Lower leg skin (tissue), 4 donors: ENCODE data around the gene PTPRN2. TPM values are rescaled to one million over a fixed set of nuclear protein-coding genes. Genes with fewer than 3 reads are reported as not detected.
A peak's percentile ranks its signal among the peaks of the same experiment; 100 is the strongest.

Source experiments
- DNase-seq, 2 donors: peaks; one replicate each; pipeline ENCODE4 v3.0.0-alpha.2; 2019; ENCODE audit warnings: low spot score in 2 of 2
- H3K4me3 ChIP-seq: fragments of 200-600 bp; sonication (generic); 2 replicates; pipeline ENCODE4 v1.5.1; 2017; ENCODE audit warnings: mild to moderate bottlenecking, low read depth; ENCODE audit not compliant: poor library complexity, severe bottlenecking
- CTCF ChIP-seq, 3 donors: fragments of 450-650 bp; IDR thresholded peaks; one replicate each; pipeline ENCODE4 v1.5.1; 2016; ENCODE audit warnings: antibody characterized with exemption in 3 of 3, mild to moderate bottlenecking in 3 of 3, moderate library complexity in 2 of 3
- POLR2A ChIP-seq, 2 donors: fragments of 450-650 bp; IDR thresholded peaks; one replicate each; pipeline ENCODE4 v1.6.1; 2016 to 2017; ENCODE audit warnings: antibody characterized with exemption in 2 of 2, mild to moderate bottlenecking in 1 of 2, moderate library complexity in 1 of 2
- WGBS, 2 donors: methylation state at CpG; one replicate each; pipeline ENCODE4 v1.1.5; 2018; 5-methylcytosine and 5-hydroxymethylcytosine counted together
- intact Hi-C: fragments of 100-400 bp; cut with DNase I; formaldehyde crosslinking; loops from one replicate; pipeline ENCODE4 v1.15.0; 2023; ENCODE audit warnings: low total_unique reads
- total RNA-seq, 4 donors: library from RNA; depleted of rRNA; stranded (reverse); fragments of >200 nt; gene quantifications; one replicate each; pipeline ENCODE4 v1.1.0, GENCODE V29; 2016

The PTPRN2 gene
- total RNA-seq, 4 donors from 2014 or later = 0.11 to 1.6 (median 0.92) TPM

GRCh38 chr7:157952841-157953645 is 634.6 kb downstream of the PTPRN2 start:
- no peak for TF ChIP-seq POLR2A (IDR thresholded peaks at IDR 0.05)
- TF ChIP-seq CTCF (IDR thresholded peaks at IDR 0.05) = no peak
- WGBS, 2 donors = 82 to 85% methylated on average over 13 to 16 of the region's 25 CpGs
- peak in 1 of 2 donors; percentile 72 for DNase-seq
- intact Hi-C loops = no loop called here
- no peak overlapping the region for H3K4me3 ChIP-seq

DNA sequence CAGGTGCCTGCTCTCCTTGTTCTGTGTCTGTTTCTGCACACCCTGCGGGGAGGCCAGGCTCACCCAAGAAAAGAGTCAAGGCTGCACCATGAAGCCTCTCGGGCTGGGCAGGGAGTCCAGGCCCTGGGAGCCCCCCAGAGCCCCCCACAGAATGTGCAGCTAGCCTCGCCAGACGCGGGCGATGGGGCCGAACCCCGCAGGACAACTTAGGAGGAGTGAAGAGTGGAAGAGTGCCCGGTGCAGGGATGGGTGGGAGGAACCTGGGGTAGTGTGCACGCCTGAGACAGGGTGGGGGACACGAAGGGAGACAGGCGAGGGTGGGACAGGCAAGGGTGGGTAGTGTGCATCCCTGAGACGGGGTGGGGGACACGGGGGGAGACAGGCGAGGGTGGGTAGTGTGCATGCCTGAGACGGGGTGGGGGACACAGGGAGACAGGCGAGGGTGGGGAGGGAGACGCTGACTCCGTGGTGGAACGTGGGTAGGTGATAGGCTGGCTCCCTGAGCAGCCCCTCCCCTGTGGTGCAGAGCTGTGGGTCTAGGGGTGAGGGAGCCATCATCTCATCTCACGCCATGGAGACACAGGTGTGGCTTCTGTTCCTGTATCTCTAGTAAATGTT is 635.5 kb downstream of the PTPRN2 start:
- WGBS, 2 donors = 74 to 83% methylated on average over 21 of the region's 21 CpGs
- intact Hi-C loops = no loop called here
- peak in 1 of 2 donors; percentile 66 for DNase-seq
- no peak overlapping the region for H3K4me3 ChIP-seq
- TF ChIP-seq CTCF (IDR thresholded peaks at IDR 0.05) (no peak), POLR2A (IDR thresholded peaks at IDR 0.05) (no peak)

GRCh38 chr7:157951300-157952049 is 636.1 kb downstream of the PTPRN2 start:
- peak in 1 of 2 donors; percentile 60 for DNase-seq
- intact Hi-C loops = no loop called here
- 84 to 86% methylated on average over 26 of the region's 26 CpGs for WGBS, 2 donors
- H3K4me3 ChIP-seq = no peak overlapping the region
- no peak for TF ChIP-seq CTCF (IDR thresholded peaks at IDR 0.05)
- TF ChIP-seq POLR2A (IDR thresholded peaks at IDR 0.05) = no peak

DNA sequence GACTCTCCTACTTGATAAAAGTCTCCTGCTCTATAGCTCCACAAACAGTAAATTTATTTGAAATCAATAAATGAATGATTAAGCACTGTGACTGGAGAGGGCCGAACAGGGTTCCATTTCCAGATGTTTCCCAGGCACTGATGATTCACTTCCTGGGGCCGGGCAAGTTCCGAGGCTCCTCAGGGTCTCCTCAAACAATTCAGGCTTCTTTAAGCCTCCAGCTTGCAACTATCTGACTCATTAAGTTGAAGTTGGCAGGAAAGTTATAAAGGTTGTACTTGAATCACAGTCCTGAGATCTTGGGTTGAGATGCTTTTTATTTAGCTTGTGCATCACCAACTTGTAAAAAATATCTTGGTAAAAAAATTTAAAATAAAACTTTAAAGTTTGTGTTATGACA is 637.9 kb downstream of the PTPRN2 start:
- H3K4me3 ChIP-seq = no peak overlapping the region
- 26 to 34% methylated on average over 3 of the region's 3 CpGs for WGBS, 2 donors
- no peak for TF ChIP-seq CTCF (IDR thresholded peaks at IDR 0.05)
- no peak for TF ChIP-seq POLR2A (IDR thresholded peaks at IDR 0.05)
- peak in 1 of 2 donors; percentile 14 for DNase-seq
- intact Hi-C loops = no loop called here

GRCh38 chr7:157947504-157947903 is 640.1 kb downstream of the PTPRN2 start:
- WGBS, 2 donors = 94% methylated on average over 3 of the region's 3 CpGs
- TF ChIP-seq CTCF (IDR thresholded peaks at IDR 0.05) = no peak
- TF ChIP-seq POLR2A (IDR thresholded peaks at IDR 0.05) = no peak

More at GRCh38 chr7:157947504-157947903, 640.1 kb downstream of the PTPRN2 start:
- no peak overlapping the region for H3K4me3 ChIP-seq
- intact Hi-C loops = no loop called here
- DNase-seq = no peak
